Activated T-cell treated with anti-CD3 and anti-CD28 coated beads, Interleukin-2, amount 50 U/mL, for 48 hours (primary cell): ENCODE data around the gene NOP9.

ENCODE experiments used
- DNase-seq, 2 experiments: peaks; one replicate each; pipeline ENCODE4 v3.0.0-alpha.2; 2020

NOP9 gene

GRCh38 chr14:24356208-24356607 lies 56.6 kb downstream of the NOP9 start:
- no peak for DNase-seq
